Amygdala (tissue), 56 donors: ENCODE measurements around the gene ZDHHC11B.

Experiments
- DNase-seq, 56 donors: peaks; one replicate each; lab custom pipeline; 2025; lab: John Stamatoyannopoulos, UW

Gene ZDHHC11B

GRCh38 chr5:665541-665955 lies 119.0 kb downstream of the ZDHHC11B start:
- DNase-seq: no peak

- no peak for DNase-seq
Observed at GRCh38 chr5:664994-665360, 119.6 kb downstream of the ZDHHC11B start.

DNA sequence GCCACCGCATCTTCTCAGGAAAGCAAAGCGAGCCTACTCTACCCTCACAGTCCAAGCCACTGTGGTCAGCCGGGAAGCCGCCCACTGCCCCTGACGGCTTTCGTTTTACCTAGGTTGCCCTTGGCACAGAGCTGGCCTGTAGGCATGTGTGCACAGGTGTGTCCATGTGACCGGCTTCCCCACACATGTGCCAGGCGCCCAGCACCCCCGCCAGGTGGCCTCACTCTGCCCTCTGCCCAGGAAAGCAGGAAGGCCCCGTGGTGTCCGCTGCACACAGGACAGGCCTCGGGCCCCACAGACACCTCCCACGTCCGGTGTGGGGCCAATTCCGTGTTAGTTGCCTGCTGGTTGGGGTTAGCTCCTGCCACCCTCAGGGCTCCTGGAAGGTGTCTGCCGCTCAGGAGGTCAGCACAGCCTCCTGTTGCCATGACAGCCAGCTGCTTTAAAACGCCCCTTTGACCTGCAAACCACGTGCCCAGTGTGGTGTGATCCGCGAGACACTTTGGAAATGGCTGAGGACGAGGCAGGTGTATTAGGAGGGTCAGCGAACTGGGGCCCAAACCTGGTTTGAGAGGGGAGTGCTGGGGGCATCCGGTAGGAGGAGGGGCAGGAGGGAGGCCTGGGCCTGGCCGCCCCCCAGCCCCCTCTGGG lies 120.1 kb downstream of the ZDHHC11B start:
- DNase-seq: no peak

GRCh38 chr5:663436-664342 lies 120.8 kb downstream of the ZDHHC11B start:
- DNase-seq: no peak

- no peak for DNase-seq
Observed at GRCh38 chr5:662751-663435, 121.6 kb downstream of the ZDHHC11B start.

DNA sequence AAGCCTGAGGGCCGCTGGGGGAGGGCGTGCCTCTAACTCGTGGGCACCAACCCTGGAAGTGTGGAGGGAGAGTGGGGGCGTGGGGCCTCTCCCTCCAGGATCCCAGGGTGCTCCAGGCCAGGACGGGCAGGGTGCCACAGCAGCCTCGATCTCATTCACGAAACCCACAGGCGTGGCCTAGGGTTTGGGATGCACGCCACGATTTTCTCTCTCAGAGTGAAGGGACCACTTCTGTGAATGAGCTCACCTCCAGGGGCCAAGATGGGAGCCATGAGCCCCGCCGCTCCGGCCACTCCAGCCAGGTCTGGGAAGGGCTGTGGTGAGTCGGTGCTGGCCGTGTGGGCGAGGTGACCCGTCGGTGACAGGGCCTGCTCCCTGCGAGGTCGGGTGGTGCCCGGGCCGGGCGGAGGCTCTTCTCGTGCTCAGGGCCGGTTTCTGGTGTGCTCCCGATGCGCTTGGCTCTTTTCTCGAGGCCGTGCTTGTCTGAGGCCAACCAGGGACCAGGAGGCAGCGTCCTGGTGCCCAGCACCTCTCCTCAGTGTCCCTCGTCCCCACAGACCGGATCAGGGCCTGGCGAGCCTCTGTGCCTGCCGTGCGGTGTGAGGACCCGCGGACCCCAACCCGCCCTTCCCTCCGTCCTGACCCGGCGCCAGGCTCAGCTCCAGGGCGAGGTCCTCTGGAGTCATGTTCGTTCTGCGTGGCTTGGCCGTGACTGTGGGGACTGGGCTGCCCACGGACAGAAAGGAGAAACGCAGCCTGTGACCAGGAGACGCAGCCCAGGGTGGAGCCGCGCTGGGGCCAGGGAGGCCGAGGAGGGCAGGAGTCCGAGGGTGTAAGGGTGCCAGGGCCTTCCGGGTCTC lies 122.4 kb downstream of the ZDHHC11B start:
- DNase-seq: no peak

DNA sequence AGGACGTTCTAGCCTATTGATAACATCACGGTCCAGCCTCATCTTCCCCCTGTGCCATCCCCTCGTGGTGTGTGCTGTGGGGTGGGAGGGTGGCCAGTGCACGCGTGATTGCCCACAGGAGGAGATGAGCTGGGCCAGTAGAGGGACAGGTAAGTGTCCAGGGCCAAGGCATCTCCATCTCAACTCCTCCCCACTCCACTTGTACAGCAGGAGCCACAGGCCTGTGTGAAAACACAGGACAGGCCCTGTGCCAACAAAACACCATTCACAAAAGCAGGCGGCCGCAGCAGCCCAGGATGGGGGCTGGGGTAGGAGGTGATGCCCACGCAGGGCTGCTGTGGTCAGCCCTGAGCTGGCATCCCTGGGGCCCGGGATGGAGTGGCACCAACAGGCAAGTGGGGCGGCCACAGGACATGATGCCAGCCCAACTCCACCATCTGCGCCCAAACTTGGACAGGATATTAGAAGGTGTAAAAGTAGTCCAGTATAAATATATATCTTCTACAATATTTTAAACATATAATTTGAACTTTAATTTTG lies 124.0 kb downstream of the ZDHHC11B start:
- no peak for DNase-seq
